Glomerular visceral epithelial cell (primary cell): ENCODE measurements around the gene TCAF1.
A peak's percentile ranks its signal among the peaks of the same experiment; 100 is the strongest.

Experiments
- DNase-seq: peaks from one replicate; pipeline ENCODE4 v3.0.0-alpha.2; 2016; ENCODE audit errors: extremely low spot score

Gene TCAF1, protein sequence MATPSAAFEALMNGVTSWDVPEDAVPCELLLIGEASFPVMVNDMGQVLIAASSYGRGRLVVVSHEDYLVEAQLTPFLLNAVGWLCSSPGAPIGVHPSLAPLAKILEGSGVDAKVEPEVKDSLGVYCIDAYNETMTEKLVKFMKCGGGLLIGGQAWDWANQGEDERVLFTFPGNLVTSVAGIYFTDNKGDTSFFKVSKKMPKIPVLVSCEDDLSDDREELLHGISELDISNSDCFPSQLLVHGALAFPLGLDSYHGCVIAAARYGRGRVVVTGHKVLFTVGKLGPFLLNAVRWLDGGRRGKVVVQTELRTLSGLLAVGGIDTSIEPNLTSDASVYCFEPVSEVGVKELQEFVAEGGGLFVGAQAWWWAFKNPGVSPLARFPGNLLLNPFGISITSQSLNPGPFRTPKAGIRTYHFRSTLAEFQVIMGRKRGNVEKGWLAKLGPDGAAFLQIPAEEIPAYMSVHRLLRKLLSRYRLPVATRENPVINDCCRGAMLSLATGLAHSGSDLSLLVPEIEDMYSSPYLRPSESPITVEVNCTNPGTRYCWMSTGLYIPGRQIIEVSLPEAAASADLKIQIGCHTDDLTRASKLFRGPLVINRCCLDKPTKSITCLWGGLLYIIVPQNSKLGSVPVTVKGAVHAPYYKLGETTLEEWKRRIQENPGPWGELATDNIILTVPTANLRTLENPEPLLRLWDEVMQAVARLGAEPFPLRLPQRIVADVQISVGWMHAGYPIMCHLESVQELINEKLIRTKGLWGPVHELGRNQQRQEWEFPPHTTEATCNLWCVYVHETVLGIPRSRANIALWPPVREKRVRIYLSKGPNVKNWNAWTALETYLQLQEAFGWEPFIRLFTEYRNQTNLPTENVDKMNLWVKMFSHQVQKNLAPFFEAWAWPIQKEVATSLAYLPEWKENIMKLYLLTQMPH

DNA sequence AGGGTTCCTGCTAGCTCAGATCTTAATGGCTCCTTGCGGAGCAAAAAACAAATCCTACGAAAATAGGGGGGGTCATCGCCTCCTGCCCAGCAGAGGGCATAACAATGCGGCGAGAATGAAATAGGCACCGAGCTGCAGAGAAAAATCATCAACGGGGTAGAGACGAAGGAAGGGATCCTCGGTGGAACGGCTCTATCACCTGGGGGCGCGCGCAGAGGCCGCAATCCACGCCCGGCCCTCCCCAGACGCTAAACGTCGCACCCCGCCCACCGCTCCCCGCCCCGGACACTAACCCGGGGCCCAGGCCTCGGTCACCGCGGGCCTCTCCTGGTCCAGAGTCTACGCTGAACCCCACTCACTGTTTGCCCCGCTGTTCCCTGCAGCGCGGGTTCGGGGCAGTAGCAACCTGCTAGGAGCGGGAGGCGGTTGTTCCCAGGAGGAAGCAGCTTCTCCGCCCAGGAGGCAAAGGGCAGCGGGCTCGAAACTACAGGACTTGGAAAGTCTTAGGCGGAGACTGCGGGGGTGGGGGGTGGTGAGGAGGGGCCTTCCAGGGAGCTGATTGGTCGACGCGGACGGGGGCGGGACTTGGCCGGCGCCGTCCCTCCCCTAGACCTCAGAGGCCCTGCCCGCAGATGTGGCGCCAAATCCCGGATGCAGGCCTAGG lies at the start of gene TCAF1:
Gene TCAF1, minus strand, starts transcription at position 509 of the 664 bp plus-strand sequence. CDS start 25,568 bp downstream, outside the sequence.
- DNase-seq = peak; percentile 95

DNA sequence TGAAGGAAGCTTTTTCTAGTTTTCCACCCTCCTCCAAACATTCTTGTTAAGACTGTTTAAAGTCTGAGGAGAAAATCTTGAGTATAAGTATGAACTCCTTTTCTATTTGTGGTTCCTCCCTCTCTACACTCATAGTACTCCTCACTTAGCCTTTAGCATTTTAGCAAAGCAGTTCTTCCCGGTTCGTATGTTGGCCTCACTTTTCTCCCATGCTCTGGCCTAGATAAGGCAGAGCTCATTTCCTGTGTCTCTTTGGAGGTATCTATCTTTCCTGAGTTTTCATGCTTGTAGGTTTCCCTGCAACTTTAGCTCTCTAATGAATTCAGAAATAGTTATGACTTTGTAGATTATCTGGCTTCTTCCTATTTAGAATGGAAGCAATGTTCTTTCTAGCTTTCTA lies 46.8 kb upstream of the TCAF1 start:
- no peak for DNase-seq

DNA sequence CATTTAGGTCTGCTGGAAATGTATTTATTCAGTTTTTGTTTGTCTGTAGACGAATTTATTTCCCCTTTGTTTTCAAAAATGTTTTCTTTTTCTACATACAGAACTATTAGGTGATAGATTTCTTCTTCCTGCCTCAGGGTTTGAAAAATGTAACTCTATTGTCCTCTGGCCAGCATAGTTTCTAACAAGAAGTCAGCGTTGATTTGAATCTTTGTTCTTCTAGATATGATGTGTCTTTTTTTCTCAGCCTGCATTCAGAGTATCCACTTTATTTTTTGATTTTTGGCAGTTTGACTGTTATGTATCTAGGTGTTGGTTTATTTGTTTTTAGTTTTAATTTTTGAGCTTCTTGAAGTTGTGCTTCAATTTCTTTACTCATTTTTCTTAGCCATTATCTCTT lies 45.1 kb upstream of the TCAF1 start:
- DNase-seq = no peak

DNA sequence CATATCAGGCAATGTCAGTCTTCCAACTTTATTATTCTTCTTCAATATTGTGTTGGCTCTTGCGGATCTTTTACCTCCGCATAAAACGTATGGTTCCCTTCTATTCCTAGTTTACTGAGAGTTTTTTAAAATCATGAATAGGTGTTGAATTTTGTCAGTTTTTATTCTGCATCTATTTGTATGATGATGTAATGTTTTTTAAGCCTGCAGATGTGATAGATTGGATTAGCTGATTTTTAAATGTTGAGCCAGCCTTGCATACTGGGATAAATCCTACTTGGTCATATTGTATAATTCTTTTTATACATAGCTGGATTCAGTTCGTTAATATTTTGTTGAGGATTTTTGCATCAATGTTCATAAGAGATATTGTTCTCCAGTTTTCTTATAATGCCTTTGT lies 43.4 kb upstream of the TCAF1 start:
- no peak for DNase-seq

DNA sequence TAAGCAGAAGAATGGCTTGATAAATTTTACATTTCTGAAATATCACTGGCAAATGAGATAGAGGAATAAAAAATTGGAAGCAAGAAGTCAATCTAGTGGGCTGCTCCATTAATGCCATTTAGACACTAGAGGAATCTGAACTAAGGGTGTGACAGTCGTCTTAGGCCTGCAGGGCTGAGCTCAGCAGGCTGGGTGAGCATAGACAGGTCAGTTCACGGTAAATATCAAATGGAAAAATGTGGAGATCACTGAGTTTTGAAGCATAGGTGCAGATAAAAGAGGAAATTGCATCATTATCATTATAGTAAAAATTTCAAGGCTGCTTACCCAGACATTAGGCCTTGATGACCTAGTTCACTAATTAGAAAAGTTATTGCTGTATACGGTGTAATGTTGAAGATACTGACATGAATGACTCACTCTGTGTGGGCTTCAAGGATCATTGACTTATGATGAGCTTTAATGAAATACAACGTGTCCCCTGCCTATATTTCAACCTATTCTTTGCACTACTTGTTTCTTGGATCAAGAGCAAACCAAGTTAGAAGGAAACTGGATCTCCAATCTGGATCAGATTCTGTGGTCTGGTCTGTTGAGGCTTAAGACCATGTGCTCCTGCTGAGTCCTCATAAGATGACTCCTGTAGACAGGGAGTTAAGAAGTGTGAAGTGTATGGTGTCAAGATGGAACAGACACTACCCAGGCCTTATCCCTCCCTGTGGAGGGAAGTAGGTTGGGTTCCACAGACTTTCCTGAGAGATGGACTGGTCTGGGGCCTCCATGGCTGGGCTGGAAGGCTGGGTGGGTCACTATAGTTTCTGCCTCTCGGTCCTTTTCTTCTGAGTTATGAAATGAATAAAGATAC lies 36.6 kb upstream of the TCAF1 start:
- peak; percentile 8 for DNase-seq

DNA sequence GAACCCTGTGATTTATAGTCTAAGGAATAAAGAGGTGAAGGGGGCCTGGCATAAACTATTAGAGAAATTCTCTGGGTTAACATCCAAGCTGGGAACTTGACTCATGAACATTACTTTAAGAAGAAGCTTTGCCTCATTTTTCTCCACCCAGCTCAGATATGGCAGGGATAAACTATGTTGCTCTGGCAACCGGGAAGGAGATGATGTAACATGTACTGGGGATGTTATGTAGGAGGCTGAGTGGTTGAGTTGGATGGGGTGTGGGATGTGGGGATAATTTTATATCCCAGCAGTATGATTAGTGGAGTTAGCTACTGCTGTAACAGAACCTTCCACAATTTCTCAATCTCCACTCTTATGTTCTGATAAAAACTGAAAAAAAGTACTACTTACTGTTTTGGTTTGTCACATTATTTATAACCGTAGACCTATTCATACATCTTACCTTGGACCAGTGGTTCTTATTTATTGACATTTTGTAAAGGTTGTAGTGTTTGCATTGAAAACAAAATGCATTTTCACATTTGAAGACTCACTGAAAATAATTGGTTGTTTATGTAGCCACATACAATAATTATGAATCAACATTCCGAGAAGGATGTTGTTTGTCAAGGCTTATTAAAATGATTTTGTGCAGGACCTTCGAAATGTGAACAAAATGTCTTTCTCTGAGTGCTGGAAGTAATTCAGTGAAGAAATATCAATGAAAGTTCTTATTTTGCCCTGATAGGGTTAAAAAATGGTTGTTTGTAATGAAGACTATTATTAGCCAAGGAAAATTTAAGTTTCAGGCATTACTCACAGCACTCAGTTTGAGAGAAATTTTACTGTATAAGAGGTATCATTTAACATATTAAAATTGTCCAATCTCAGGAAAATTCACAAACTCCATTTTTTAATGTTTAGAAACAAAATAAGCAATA lies 34.4 kb upstream of the TCAF1 start:
- no peak for DNase-seq

DNA sequence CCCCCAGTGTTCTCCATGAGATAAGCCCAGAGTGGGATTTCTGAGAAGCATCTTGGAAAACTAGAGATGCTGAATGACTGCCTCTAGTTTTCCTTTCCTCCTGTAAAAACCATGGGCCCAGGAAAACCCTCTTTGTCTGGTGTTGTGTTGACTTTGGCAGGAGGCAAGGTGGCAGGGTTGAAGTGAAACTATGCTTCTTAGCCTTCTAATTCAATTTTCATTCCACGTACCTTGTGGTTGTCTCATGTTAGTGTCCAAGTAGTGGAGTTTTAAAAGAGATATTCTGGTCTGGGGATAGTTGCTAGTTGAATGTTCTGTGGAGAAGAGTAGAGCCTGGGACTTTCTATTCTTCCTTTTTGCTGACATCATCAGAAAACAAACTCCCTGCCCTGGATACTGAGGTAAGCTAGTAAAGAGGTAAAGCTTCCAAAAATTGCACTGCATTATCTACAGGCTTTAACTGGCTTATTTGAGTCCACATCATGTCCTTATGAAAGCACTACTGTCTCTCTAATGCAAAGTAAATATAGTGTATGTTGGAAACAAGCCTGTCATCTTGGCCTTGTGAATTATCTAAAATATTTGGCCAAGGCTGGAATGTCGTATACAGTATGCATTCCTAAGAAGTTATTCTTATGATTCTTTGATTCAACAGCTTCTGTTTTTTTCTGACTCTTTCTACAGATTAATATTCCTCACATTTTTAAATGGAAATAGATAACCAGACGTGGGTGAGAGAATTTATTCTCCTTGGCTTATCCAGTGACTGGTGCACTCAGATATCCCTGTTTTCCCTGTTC lies 32.8 kb upstream of the TCAF1 start, which contains the start of gene OR2F2:
Gene OR2F2, plus strand, starts transcription at position 708 of the 800 bp plus-strand sequence. Its CDS starts 0 bp downstream, at position 708.
- peak; percentile 1 for DNase-seq

DNA sequence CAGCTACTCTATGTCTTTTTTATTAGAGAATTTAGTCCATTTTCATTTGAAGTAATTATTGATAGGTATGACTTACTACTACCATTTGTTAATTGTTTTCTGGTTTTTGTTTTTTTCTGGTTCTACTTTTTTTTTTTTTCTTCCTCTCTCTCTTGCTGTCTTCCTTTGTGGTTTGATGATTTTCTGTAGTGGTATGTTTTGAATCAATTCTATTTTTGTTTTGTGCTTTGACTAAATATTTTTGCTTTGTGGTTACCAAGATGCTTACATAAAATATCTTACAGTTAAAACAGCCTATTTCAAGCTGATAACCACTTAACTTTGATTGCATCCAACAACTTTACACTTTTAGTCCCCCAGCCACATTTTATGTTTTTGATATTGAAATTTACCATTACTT lies 29.8 kb upstream of the TCAF1 start:
- no peak for DNase-seq

DNA sequence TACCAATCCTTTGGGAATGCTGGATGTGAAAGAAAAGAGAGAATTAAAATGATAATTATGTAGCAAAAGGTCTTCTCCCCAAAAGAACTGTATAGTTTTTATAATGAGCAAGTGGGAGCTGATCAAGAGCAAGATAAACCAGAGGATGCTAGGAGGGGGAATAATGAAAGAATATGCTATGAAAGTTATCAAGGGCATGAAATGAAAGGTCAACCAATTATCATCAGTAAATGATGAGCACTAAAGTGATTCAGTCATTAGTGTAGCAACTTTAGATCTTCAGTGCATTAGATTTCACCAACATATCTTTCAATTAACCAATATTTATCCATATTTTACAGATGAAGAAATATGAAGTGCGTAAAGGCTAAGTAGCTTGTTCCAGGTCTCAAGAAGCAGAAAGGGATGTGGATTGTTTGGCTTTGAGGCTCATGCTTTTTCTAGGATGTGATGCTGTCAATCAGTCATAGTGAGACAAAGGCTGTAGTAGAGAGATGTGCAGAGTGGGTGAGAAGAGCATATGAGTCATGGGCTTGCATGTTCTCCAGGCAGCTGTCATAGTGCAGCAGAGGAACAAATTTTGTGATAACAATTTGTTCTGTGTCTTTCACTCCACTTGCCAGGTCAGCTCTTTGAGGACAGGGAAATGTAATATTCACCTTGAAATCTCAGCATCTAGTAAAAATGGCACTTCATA lies 27.4 kb upstream of the TCAF1 start:
- DNase-seq = no peak

DNA sequence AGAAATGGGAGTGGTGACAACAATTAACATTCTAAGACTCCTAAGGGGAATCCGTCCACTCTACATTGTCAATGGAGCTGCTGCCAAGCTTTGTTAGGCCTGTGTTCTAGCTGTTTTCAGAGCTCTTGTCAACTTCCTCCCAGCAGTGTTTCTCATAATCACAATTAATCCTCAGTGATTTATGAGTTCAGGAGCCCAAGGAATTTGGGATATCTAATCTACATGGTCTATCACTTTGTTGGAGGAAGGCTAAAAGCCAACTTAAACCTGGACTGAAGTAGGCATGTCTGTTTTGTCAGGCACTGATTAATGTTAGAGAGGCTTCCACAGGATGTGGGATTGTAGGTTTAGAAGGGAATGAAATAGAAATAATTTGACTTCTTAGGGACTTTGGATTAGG lies 22.9 kb upstream of the TCAF1 start:
- DNase-seq = no peak

DNA sequence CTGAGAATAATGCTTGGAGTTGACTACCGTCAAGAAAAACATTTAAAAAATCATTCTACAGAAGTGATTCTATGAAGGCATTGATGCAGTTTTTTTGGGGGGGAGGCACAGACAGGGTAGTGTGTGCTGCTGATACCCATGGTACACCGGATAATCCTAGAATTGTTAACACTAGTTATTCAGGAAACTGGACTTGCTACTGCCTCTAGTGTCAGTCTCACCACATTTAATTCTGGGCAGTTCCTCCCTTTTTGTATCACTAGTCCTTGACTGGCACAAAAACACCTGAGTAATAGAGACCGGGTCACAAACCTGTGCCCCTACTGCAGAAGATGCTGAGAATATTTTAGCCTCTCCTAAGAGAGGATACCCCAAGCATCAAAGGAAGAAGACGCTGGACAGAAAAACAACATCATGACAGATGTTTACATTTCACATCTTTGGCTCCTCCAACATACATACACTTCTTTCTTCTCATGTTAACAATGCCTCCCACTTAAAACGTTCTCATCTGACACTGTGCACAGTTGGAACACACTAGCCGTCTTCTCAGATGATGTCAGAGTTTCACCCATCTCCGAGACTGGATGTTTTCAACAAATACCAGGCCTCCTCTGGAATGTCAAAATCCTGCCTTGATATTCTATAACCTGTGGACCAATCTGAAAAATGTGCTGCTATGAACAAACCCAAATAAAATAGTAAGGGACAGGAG lies 13.1 kb upstream of the TCAF1 start:
- DNase-seq = no peak

DNA sequence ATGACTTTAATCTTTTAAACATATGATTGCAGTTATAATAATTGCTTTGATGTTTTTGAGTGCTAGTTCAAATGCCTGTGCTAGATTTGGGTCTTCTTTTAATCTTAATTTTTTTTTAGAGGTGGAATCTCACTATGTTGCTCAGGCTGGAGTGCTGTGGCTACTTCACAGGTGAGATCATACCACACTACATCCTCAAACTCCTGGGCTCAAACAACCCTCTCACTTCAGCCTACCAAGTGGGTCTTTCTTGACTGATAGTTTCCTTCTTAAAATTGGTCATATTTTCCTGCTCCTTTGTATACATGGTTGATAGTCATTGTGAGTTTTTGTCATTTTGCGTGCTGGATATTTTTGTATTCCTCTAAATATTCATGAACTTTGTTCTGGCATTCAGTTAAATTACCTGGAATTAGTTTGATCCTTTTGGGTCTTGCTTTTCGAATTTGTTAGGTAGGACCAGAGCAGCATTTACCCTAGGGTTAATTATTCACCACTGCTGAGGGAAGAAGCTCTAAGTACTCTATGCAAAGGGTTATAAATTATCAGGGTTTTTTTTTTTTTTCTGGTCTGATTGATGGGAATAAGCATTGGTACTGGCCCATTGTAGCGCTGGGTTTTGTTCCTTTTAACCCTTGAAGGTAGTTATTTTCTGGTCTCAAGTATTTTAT lies 12.1 kb upstream of the TCAF1 start:
- DNase-seq = no peak

DNA sequence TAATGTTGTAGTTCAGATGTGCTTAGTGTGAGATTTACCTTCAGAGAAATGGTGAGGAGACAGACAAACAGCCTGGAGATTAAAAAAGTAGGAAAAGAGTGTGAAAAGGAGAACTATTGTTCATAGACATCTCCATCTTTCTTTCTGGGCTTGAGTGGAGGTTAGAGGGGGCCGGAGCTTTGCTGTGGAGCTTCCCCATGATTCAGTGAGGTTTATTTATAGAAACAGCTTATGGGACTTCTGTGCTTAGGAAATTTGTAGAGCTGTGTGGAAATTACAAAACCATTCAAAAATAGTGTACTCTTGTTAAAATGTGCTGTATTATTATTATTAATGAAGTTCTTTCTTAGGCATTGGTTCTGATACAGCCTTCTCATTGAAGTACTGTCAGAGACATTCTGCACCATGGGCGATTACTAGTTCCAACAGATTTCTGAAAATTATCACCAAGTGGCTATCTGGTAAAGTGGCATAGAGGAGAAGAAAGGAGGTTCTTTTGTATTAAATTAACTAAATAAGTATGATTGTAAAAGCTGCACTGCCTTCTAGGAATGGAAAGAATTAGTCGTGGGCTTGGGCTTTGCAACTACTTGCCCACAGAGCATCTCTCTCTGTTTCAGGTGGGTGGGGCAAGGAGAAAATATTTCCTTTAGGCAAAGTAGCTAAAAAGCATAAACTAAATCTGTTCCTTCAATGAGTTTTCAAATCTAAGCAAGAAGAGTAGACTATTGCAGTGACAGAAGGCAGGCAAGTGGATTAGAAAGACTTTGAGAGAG lies 8.7 kb upstream of the TCAF1 start:
- no peak for DNase-seq

DNA sequence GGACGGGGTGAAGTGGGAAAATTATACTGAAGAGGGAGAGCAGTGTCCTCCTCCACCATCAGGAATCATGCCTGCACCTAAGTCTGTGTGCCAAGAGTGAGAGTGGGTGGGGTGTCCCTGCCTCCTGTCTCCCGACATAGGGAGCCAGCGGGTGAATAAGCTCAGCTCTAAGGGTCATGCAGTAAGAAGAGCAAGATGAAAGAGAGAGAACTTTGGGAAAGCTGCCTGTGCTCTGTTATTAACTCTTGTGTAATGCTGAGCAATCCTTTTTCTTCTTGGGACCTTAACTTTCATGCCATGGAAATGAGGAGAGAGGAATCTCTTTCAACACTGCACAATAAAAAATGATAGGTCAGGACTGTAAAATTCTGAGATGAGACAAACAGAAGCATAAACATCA lies 7.9 kb upstream of the TCAF1 start:
- DNase-seq = no peak

DNA sequence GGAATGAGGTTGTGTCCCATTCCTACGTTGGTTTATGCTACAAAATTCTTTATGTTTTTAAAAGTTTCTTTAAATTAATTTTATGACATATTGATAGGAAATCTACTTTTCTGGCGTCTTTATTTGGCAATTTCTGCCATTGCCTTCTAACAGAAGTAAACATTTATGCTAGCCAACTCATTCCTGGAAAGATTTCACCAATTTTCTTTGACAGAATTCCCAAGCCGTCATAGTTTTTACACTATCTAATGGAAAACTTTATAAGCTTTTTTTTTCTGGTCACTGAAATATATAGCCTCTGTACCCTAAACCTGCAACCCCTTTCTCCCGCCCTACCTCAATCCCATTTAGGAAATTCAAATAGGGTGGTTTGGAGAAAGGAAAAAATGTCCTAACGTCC lies 6.1 kb upstream of the TCAF1 start:
- no peak for DNase-seq

DNA sequence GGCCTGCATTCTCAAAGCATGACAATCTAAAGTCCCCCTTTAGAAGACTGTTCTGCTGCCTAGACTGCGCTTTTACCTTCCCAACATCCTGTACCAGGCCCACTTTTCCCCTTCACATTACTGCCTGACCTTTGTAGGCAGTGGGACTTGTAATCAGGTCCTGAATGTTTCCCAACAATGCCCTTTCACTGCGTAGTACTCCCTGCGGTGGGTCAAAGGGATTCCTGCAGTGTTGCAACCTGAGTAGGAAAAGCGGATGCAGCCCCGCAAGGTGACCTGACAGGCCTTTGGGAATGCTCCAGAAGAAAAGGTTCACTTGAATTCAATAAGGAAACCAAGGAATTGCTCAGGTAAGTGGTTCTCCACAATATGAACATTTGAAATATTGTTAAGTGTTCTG lies 4.9 kb upstream of the TCAF1 start:
- no peak for DNase-seq

DNA sequence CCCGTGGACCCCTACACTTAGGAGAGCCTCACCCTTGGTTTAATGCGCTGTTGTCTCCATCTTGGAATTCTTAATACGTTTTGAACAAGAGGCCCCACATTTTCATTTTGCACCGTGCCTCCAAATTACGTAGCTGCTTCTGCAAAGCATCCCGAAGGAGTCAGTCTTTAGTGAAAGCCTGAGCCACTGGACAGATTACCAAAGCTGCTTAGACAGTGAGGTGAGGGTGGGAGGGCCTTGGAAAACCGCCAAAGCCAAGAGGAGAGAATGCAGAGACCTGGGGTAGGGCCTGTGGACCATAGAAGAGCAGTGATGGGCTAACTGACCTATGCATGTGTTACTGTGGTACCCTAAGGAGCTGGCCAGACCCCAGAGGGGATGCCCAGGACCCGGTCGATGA lies 4.2 kb upstream of the TCAF1 start:
- DNase-seq = no peak
